IMR-90 (cell line): ENCODE data around the gene VDR.

Source experiments
- BHLHE40 ChIP-seq: fragments of 150-350 bp; IDR thresholded peaks from 2 replicates; pipeline ENCODE4 v1.6.1; 2016; ENCODE audit warnings: mild to moderate bottlenecking, low read depth, low read length
- CEBPB ChIP-seq: IDR thresholded peaks from 2 replicates; pipeline ENCODE4 v1.6.1; 2012; ENCODE audit warnings: low read depth, low read length, improper control_type of control experiment
- CTCF ChIP-seq: conservative IDR thresholded peaks from 2 replicates; pipeline ENCODE4 v1.5.1; 2012; ENCODE audit warnings: mild to moderate bottlenecking, low read depth, low read length, improper control_type of control experiment
- MXI1 ChIP-seq: IDR thresholded peaks from 2 replicates; pipeline ENCODE4 v1.6.1; 2012; ENCODE audit warnings: low read depth, mild to moderate bottlenecking, low read length, moderate library complexity, borderline replicate concordance
- POLR2A ChIP-seq: IDR thresholded peaks from 2 replicates; pipeline ENCODE4 v1.6.1; 2012; ENCODE audit warnings: mild to moderate bottlenecking, low read depth, low read length
- RFX5 ChIP-seq: IDR thresholded peaks from 2 replicates; pipeline ENCODE4 v1.8.0; 2012; ENCODE audit warnings: low read depth, mild to moderate bottlenecking, low read length, moderate library complexity
- USF2 ChIP-seq: fragments of 150-350 bp; IDR thresholded peaks from 2 replicates; pipeline ENCODE4 v1.6.1; 2017; ENCODE audit warnings: mild to moderate bottlenecking, antibody characterized with exemption, low read length, low read depth

GRCh38 chr12:47883663-47884195 is 21.1 kb downstream of the VDR start:
- TF ChIP-seq MXI1 (no peak), POLR2A (no peak), CEBPB (no peak), CTCF (no peak), USF2 (no peak), BHLHE40 (no peak), RFX5 (no peak)
